CD4-positive, alpha-beta T cell treated with Interferon gamma for 1 hour (primary cell): ENCODE data around the gene ACOT13.
"Not testable (repeated sequence)": the region's sequence is repeated elsewhere in the genome, so short reads cannot be mapped to it uniquely, and the experiment has no call there.

Source experiments
- DNase-seq: peaks from one replicate; pipeline ENCODE4 v3.0.0-alpha.2; 2020

ACOT13 gene

DNA sequence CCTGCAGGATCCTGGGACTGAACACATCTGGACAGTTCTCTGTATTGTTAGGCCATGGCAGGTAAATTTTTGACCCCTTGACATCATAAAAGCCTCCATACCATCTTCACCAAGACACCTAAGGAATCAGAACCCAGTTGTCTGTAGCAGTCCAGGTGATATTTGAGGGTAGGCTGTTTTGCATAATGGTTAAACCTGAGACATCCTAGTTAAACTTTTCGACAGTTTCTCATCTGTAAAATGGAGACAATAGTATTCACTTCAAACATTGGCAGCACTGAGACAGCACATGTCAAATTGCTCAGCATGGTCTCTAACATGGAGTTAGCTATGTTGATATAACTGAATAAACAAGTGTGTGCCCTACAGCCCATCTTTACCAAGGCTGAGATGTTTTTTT, 27.3 kb downstream of the ACOT13 start:
- no peak for DNase-seq

DNA sequence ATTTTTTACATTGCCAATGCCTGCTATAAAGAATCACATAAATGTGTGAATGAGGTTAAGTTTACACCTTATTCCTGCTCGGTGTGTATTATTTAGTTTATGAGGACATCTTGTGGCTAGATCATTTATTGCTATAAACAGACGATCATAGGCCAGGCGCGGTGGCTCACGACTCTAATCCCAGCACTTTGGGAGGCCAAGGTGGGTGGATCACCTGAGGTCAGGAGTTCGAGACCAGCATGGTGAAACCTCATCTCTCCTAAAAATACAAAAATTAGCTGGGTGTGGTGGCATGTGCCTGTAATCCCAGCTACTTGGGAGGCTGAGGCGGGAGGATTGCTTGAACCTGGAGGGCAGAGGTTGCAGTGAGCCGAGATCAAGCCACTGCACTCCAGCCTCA, 28.8 kb downstream of the ACOT13 start:
- peak; percentile 23 for DNase-seq

DNA sequence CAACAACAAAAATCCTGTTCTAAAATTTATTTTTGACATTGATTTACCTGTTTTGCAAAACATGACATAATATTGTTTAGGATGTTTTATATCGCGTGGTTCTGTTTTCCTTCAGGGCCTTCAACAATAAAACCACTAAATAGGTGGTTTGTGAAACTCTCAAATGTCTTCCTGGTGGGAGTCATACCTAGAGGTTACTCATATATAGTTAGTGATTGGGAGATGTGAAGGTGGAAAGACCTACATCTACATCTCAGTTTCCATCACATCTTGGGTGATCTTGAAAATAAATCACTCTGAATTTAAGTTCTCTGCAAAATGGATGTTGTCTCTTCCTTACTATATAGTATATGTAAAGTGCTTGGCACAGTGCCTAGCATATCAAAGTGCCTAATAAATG, 29.2 kb downstream of the ACOT13 start:
- DNase-seq = no peak

DNA sequence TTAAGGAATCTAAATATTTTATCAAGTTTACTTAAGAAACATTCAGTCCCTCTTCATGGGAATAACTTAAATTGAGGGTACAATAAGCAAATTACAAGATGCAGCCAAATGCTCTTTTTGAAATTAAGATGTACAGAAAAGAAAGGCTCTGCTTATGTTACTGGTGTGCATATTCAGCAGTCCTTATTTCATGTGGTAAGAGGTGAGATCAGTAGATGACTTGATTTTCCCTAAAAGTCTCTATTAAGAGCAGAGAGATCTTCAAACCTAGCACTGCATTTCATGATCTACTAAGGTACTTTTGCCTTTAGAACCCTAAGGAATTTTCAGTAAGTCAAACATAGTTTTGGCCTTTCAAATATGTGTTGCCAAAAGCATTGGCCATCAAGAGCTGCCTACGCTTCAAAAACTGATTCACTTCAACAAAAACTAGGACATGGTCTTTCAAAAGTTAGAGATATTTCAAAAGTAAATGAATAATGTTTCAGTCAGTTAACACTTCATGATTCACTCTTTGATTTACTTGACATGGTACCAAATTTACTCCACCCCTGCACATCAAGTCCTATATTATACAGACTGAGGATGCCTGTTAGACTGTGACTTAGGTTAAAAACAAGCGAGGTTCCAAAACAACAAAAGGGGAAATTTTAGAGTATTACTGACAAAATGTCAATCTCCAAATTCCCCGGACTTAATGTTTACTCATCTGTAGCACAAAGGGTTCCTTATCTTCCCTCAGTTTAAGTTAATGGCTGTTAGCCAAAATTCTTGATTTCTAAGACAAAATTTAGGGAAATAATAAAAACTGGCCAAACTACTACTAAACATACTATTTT, 32.9 kb downstream of the ACOT13 start:
- DNase-seq = no peak

DNA sequence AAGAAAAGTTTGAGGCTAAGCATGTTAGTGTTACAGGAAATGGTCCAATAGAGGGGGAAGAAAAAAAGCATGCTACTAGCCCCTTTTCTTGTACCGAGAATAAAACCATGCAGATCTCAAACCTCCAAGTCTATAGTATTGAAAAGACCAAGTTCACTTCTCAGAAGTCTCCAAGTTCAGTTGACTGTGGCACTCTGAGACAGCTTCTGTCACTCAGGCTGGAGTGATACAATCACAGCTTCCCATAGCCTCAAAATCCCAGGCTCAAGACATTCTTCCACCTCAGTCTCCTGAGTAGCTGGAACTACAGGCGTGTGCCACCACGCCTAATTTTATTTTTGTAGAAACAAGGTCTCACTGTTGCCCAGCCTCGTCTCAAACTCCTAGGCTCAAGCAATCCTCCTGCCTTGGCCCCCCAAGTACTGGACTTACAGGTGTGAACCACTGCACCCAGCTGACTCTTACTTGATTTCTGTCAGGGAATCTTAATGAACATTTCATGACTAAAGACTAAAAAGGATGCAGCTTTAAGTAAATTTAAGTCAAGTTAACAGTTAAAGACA, 35.9 kb downstream of the ACOT13 start:
- DNase-seq = no peak

DNA sequence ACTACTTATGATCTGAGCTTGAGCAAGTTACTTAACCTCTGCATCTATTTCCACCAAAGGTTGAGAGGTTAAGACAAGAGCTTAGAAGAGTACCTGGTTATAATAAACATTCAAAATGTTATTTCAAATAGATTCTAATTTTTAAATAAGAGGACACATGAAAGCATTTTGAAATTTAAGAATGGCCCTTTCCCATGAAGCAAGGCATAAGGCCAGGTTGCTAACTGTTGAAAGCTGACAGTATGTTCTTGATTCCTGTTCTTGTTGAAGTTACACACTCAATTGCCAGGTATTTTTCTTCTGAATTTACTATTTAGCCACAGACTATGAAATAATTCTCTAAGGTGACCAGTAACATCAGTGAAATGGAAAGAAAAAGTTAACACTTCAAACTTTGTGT, 37.6 kb downstream of the ACOT13 start:
- DNase-seq = no peak

DNA sequence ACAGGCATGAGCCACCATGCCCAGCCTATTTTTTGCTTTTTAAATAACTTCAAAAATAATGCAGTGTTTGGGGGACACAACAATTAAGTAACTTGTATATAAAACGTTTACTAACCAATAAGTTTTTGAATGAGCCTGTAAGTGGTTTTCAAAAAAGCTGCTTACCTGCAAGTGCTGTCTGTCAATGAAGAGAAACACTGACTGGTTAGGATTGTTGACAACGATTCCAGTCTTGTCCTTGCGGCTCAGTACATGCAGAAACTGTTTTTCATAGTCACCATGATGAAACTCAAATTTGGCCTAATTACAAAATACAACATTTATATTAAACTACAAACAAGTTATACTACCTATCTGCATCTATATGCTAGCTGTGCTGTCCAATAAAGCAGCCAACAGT, 41.7 kb downstream of the ACOT13 start:
- DNase-seq = no peak

DNA sequence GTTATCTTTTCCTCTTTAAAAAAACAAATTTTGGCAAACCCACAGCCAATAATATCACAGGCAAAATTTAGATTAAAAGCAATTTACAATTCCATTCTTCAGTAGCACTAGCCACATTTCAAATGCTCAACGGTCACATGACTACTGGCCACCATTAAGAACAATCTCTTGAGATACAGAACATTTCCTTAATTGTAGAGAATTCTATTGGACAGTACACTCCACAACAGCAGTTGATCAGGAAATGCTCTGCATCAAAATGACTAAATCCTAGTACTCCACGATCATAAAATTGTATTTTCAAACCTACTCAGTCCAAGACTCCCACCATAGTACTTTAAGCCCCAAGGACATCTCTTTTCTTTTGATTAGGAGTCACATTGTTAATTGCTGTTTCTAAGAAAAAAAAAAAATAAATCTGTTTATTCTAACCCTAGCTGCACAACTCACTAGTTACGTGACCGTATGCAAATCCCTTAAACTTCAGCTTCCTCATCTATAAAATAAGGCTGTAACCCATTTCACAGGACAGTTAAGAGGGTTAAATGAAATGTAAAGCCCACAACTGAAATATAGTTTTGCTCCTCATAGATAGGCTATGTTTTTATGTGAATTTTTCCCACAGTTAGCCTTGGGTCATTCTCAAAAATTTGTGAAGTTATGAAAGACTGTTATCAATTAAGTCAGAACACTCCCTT, 42.3 kb downstream of the ACOT13 start:
- DNase-seq = no peak

DNA sequence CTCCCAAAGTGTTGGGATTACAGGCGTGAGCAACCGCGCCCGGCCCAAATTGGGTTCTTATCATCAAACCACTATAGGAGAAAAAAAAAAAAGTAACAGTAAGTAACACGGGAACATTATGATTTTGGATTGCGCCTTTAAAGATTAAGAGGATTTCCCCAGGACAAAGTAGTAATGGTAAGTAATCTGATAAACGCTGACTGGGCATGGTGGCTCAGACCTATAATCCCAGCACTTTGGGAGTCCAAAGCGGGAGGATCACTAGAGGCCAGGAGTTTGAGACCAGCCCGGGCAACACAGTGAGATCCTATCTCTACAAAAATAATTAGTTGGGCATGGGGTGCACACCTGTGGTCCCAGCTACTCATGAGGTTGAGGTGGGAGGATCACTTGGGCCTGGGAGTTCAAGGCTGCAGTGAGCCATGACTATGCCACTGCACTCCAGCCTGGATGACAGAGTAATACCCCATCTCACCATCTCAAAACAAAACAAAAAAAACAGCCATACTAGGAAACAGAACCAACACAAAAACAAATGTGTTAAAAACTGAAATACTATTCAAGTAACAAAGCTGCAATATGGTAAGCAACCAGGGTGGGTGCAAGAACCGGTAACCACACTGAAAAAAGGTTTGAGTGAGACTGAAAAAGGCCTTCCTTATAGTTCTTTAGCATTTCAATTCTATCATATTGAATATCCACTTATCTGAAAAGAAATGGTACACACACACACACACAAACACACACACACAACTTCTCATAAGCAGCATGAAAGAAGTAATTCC, 43.8 kb downstream of the ACOT13 start:
- no peak for DNase-seq

DNA sequence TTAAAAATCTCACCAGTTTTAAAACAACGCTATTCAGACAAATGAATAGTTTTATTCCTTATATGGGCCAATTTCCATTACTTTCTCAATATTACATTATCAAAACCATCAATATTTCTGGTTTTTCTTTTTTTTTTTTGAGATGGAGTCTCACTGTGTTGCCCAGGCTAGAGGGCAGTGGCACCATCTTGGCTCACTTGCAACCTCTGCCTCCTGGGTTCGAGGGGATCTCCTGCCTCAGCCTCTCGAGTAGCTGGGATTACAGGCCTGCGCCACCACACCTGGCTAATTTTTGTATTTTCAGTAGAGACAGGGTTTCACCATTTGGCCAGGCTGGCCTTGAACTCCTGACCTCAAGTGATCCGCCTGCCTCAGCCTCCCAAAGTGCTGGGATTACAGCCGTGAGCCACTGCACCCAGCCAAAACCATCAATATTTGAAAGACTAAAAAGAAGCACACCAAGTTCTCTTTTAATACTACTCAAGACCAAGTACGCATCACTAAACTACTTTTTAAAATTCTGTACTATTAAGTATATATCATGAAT, 49.8 kb downstream of the ACOT13 start:
- DNase-seq = not testable (repeated sequence)

DNA sequence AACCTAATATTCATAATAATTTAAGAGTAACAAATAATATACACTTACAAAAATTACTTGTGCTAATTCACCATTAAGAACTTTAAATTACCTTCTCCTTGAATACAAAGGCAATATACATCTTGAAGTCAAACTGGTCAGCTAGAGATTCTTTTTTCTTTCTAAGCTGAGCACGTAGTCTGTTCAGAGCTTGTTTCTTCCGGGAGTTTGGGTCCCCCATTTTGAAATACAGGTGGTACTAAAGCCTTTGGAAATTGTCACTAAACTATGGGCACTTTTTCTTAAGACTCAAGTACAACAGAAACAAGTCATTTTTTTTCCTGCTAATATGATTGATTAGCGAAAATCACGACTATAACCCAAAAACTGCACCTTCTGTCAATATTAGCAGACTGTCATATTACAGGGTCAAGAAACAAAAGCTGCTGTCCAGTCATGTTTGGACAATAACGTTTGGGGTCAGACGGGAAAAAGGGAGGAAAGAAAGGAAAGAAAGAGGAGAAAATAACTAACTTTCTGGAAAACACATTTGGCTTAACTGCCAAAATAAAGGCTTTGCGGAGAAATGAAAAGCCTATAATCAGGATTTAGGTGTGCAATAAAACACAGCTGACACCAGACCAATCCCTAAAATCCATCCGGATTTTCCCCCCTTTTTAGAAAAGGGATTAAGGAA, 51.7 kb downstream of the ACOT13 start:
- DNase-seq = no peak

DNA sequence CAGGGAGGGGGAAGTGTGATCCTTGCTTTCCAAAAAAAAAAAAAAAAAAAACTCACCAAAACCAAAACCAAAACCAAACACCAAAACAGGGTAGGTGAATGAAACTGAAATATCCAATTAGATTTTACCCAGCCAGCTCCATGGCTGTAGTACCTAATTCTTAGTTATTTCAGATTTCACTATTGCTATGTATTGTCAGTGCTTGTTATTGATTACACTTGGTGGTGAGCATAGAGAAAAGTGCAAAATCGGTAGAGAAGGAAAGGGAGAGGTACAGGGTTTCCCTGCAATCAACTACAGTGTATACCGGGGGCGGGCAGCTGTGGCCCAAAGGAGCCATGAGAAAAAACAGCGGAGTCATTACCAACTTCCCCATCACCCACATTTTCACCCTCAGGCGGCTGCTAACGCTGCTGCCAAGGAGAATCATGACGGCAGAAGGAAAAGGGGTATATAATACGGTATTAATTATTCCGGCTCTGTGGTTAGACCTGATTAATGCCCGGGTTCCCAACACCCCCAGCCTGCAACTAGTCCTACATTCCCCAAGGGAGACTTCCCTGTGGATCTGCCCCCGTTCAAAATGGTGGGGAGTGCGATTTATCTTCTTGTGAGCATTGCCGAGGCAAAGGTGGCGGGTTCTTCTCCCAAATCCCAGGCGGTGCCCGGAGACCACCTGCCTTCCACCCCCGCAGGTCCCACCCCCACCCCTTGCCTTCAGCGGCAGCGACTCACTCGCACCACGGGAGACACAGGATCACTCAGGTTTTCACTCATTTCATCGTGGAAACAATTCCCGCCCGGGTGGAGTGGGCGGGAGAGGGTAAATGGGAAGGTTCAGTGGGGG, 52.5 kb downstream of the ACOT13 start, which contains the start of gene C6orf62:
Gene C6orf62 (minus strand): TSS at position 30 of the 847 bp plus-strand sequence. CDS start 486 bp downstream, outside the sequence.
- DNase-seq = peak; percentile 45

DNA sequence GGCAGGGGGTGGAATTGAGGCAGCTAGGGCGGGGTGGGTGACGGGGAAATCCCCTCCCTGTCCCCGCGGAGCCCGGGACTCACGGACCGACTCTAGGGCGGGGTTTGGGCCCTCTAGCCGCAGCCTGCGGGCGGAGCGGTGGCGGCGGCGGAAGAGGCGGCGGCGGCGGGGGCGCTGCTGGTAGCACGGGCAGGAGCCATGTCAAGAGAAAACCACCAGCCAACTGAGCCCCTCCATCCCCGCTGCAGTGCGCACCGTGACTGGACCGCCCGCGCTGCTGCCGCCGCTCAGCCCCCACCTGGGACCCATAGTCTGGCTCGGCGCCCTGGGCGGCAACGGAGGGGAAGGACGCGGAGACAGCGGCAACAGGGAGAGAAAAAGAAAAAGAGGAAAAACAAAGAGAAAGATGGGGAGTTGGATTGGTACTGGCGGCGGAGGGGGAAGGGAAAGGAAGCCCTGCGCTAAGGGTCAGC, 53.3 kb downstream of the ACOT13 start:
- peak; percentile 84 for DNase-seq

DNA sequence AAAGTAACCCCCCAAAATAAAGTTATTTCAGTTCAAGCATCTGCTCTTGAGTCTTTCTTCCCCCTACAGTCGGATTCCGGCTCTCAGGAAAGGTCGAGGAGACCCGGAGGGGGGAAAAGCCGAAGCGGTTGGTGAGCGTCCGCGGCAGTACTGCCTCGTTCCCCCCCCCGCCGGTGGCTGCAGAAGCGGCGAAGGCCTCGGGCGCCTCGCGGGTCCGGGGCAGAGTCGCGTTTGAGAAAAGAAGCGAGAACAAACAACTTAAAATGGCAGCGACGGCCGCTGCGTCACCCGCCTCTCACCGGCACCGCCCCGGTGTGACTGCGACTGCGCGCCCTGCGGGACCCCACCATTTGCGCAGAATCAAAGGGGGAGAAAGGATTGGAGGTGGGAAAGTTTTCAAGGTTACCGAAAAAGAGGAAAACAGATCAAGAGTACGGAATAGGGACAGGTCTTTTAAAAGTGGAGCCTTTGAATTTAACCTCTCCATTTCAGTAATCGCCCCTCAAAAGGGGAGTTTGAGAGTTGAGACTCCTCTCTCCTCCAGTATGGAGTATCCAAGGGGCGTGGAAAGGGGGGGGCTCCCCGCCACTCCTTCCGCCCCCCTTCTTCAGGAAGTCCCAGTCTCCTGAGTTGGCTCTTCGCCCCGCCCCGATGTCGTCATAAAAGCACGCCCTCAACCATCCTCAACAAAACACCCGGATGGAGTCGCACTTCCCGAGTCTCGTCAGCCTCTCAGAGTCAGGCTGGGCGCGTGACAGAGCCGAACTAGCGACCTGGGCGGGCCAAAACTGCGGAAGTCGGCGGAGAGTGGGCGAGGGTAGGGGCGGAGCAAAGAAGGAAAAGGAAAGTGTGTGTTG, 54.0 kb downstream of the ACOT13 start:
- peak; percentile 100 for DNase-seq

DNA sequence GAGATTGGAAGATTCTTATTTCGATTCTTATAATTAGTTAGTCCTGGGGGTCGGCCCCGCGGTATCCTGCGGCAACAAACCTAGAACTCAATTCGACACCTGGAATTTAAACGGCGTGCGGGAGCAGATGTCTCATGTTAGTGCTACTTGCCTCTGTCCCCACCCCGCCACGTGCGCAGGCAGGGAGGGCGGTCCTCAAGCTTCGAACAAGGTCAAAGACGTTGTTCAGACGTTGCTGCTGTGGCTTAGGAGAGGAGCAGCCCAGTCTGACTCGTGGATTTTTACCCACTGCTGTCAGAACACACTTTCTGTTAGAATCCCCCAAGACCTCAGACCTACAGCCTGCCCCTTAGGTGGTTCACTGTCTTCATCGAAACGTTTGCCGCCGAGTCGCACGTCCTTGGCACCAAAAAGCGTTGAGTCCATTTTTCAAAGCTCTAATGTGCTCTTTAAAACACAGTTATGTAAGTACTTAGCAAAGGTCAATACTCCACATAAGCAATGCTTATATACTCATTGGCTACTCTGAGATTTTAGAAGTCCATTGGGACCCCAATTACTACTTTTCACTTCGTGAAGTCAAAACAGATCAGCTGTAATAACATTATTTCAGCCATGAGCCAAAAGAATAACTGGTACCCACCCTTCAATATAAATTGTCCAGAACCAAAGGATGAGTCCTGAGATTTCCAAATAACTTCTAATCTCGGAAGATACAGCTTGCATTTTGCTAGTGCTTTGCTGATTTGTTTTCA, 54.8 kb downstream of the ACOT13 start:
- peak; percentile 87 for DNase-seq

DNA sequence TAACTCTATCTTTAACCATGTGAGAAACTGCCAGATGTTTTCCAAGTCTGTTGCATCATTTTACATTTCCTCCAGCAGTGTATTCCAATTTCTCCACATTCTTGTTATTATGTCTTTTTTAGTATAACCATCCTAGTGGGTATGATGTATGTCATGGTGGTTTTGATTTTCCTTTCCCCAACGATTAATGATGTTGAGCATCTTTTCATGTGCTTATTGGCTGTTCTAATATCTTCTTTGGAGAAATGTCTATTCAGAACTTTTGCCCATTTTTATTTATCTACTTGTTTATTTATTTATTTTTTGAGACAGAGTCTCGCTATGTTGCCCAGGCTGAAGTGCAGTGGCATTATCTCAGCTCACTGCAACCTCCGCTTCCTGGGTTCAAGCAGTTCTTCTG, 56.4 kb downstream of the ACOT13 start:
- no peak for DNase-seq

DNA sequence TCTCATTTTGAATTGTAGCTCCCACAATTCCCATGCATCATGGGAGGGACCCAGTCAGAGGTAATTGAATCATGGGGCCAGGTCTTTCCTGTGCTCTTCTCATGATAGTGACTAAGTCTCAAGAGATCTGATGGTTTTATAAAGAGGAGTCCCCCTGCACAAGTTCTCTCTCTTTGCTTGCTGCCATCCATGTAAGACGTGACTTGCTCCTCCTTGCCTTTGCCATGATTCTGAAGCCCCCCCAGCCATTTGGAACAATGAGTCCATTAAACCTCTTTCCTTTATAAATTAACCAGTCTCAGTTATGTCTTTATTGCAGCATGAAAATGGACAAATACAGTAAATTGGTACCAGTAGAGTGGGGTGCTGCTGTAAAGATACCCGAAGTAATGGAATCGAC, 63.8 kb downstream of the ACOT13 start:
- not testable (repeated sequence) for DNase-seq

DNA sequence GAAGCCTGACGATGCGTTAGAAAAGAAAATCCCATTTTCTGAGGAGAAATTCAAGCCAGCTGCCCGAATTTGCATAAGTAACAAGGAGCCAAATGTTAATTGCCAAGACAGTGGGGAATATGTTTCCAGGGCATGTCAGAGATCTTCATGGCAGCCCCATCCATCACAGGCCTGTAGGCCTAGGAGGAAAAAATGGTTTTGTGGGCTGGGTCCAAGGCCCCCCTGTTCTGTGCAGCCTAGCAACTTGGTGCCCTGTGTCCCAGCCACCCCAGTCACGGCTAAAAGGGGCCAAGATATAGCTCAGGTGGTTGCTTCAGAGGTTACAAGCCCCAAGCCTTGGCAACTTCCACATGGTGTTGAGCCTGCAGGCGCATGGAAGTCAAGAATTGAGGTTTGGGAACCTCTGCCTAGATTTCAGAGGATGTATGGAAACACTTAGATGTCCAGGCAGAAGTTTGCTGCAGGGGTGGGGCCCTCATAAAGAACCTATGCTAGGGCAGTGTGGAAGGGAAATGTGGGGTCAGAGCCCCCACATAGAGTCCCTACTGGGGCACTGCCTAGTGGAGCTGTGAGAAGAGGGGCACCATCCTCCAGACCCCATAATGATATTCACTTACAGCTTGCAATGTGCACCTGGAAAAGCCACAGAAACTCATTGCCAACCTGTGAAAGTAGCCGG, 64.7 kb downstream of the ACOT13 start:
- not testable (repeated sequence) for DNase-seq

DNA sequence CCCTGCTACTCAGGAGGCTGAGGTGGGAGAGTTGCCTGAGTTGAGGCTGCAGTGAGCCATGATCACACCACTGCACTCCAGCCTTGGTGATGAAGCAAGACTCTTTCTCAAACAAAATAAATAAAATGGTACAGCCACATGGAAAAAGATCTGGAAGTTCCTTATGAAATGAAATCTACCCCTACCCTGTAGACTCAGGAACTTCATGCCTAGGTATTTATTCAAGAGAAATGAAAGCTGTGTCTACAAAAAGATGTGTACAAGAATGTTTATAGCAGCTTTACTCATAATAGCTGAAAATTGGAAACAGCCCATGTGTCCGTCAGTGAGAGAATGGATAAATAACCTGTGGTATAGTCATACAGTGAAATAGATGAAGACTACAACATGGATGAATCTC, 67.3 kb downstream of the ACOT13 start:
- no peak for DNase-seq
